HG02623 (cell line): ENCODE results near the gene FARS2.

Experiments
- ATAC-seq: cut with Tn5 transposase; IDR thresholded peaks from one replicate; pipeline ENCODE4 v1.9.1; 2021; ENCODE audit warnings: moderate library complexity; ENCODE audit not compliant: unreplicated experiment

The FARS2 gene

GRCh38 chr6:5524110-5524509, 262.8 kb downstream of the FARS2 start:
- no peak for ATAC-seq

GRCh38 chr6:5525209-5525608, 263.9 kb downstream of the FARS2 start:
- ATAC-seq: no peak

- ATAC-seq: no peak
Observed at GRCh38 chr6:5529015-5529414, 267.7 kb downstream of the FARS2 start.

GRCh38 chr6:5529733-5530132, 268.4 kb downstream of the FARS2 start:
- no peak for ATAC-seq

- ATAC-seq: no peak
Observed at GRCh38 chr6:5531161-5531560, 269.8 kb downstream of the FARS2 start.

- no peak for ATAC-seq
Observed at GRCh38 chr6:5531853-5532375, 270.6 kb downstream of the FARS2 start.

- no peak for ATAC-seq
Observed at GRCh38 chr6:5532941-5533340, 271.6 kb downstream of the FARS2 start.

- ATAC-seq: no peak
Observed at GRCh38 chr6:5534643-5535042, 273.3 kb downstream of the FARS2 start.

- ATAC-seq: no peak
Observed at GRCh38 chr6:5536644-5537043, 275.3 kb downstream of the FARS2 start.

- no peak for ATAC-seq
Observed at GRCh38 chr6:5537132-5537531, 275.8 kb downstream of the FARS2 start.

- ATAC-seq: no peak
Observed at GRCh38 chr6:5537967-5538366, 276.7 kb downstream of the FARS2 start.

GRCh38 chr6:5540370-5540769, 279.1 kb downstream of the FARS2 start:
- no peak for ATAC-seq

- no peak for ATAC-seq
Observed at GRCh38 chr6:5541025-5541424, 279.7 kb downstream of the FARS2 start.

- ATAC-seq: no peak
Observed at GRCh38 chr6:5541751-5542432, 280.6 kb downstream of the FARS2 start.

GRCh38 chr6:5547556-5547955, 286.2 kb downstream of the FARS2 start:
- ATAC-seq: no peak

GRCh38 chr6:5550631-5551030, 289.3 kb downstream of the FARS2 start:
- no peak for ATAC-seq

- ATAC-seq: no peak
Observed at GRCh38 chr6:5552243-5552642, 290.9 kb downstream of the FARS2 start.

- ATAC-seq: no peak
Observed at GRCh38 chr6:5553767-5554166, 292.5 kb downstream of the FARS2 start.

GRCh38 chr6:5554226-5554625, 292.9 kb downstream of the FARS2 start:
- ATAC-seq: no peak

- ATAC-seq: no peak
Observed at GRCh38 chr6:5556011-5556410, 294.7 kb downstream of the FARS2 start.

- ATAC-seq: no peak
Observed at GRCh38 chr6:5557506-5557905, 296.2 kb downstream of the FARS2 start.

- ATAC-seq: no peak
Observed at GRCh38 chr6:5559651-5560050, 298.3 kb downstream of the FARS2 start.

- no peak for ATAC-seq
Observed at GRCh38 chr6:5562277-5562676, 301.0 kb downstream of the FARS2 start.
